H9 (cell line): Measurements from ENCODE around the gene HSPA4. TPM values are rescaled to one million over a fixed set of nuclear protein-coding genes. Genes with fewer than 3 reads are reported as not detected.

Source experiments
- DNase-seq: peaks from one replicate; pipeline ENCODE4 v3.0.0-alpha.2; 2017
- H2AFZ ChIP-seq: one replicate; pipeline ENCODE4 v1.6.1; 2013; ENCODE audit warnings: mild to moderate bottlenecking, low read length, control low read depth, moderate library complexity
- H2AK5ac ChIP-seq: 2 replicates; pipeline ENCODE4 v1.6.1; 2013; ENCODE audit warnings: low read length, control low read depth, mixed read lengths; ENCODE audit not compliant: insufficient read length
- H2BK120ac ChIP-seq: one replicate; pipeline ENCODE4 v1.6.1; 2013; ENCODE audit warnings: low read depth, mild to moderate bottlenecking, low read length, control low read depth, inconsistent platforms; ENCODE audit not compliant: poor library complexity, severe bottlenecking
- H2BK12ac ChIP-seq: 2 replicates; pipeline ENCODE4 v1.6.1; 2013; ENCODE audit warnings: low read length, control low read depth, mixed read lengths, low read depth; ENCODE audit not compliant: insufficient read length
- H2BK15ac ChIP-seq: 2 replicates; pipeline ENCODE4 v1.6.1; 2013; ENCODE audit warnings: low read depth, low read length, control low read depth
- H2BK20ac ChIP-seq: one replicate; pipeline ENCODE4 v1.6.1; 2013; ENCODE audit warnings: low read depth, mild to moderate bottlenecking, low read length, control low read depth, inconsistent platforms; ENCODE audit not compliant: poor library complexity, severe bottlenecking
- H2BK5ac ChIP-seq: 2 replicates; pipeline ENCODE4 v1.6.1; 2013; ENCODE audit warnings: low read length, control low read depth, mixed read lengths; ENCODE audit not compliant: insufficient read length
- H3K14ac ChIP-seq: 2 replicates; pipeline ENCODE4 v1.6.1; 2013; ENCODE audit warnings: low read length, control low read depth; ENCODE audit not compliant: insufficient read depth
- H3K18ac ChIP-seq: 2 replicates; pipeline ENCODE4 v1.6.1; 2013; ENCODE audit warnings: low read depth, mild to moderate bottlenecking, mixed read lengths, low read length, control low read depth; ENCODE audit not compliant: insufficient read length
- H3K23ac ChIP-seq: 2 replicates; pipeline ENCODE4 v1.6.1; 2013; ENCODE audit warnings: low read length, control low read depth, mixed read lengths, low read depth; ENCODE audit not compliant: insufficient read length
- H3K23me2 ChIP-seq: 2 replicates; pipeline ENCODE4 v1.6.1; 2013; ENCODE audit warnings: low read depth, mild to moderate bottlenecking, mixed read lengths, low read length, control low read depth; ENCODE audit not compliant: insufficient read length, poor library complexity, severe bottlenecking
- H3K27ac ChIP-seq: 2 replicates; pipeline ENCODE4 v1.5.1; 2013; ENCODE audit warnings: low read length, control low read depth, mixed read lengths, low read depth; ENCODE audit not compliant: insufficient read length
- H3K27me3 ChIP-seq: 2 replicates; pipeline ENCODE4 v1.6.1; 2013; ENCODE audit warnings: low read length, control low read depth, inconsistent platforms; ENCODE audit not compliant: insufficient read depth
- H3K4ac ChIP-seq: 2 replicates; pipeline ENCODE4 v1.6.1; 2013; ENCODE audit warnings: low read depth, mild to moderate bottlenecking, control low read depth, inconsistent platforms, low read length, moderate library complexity
- H3K4me1 ChIP-seq: 2 replicates; pipeline ENCODE4 v1.6.1; 2013; ENCODE audit warnings: low read length, control low read depth, inconsistent platforms; ENCODE audit not compliant: insufficient read depth
- H3K4me2 ChIP-seq: 2 replicates; pipeline ENCODE4 v1.6.1; 2013; ENCODE audit warnings: low read length, control low read depth, mixed read lengths; ENCODE audit not compliant: insufficient read length, insufficient read depth
- H3K56ac ChIP-seq: 2 replicates; pipeline ENCODE4 v1.6.1; 2013; ENCODE audit warnings: low read depth, mild to moderate bottlenecking, mixed read lengths, low read length, control low read depth; ENCODE audit not compliant: insufficient read length
- H3K79me1 ChIP-seq: 2 replicates; pipeline ENCODE4 v1.6.1; 2013; ENCODE audit warnings: low read depth, mild to moderate bottlenecking, moderate library complexity, low read length, control low read depth, inconsistent platforms; ENCODE audit not compliant: insufficient read depth, poor library complexity, severe bottlenecking
- H3K79me2 ChIP-seq: 2 replicates; pipeline ENCODE4 v1.6.1; 2013; ENCODE audit warnings: low read length, control low read depth, inconsistent platforms; ENCODE audit not compliant: insufficient read depth
- H3K9ac ChIP-seq: 2 replicates; pipeline ENCODE4 v1.6.1; 2013; ENCODE audit warnings: low read length, control low read depth, mixed read lengths; ENCODE audit not compliant: insufficient read length; ENCODE audit errors: extremely low read depth
- H3K9me3 ChIP-seq: one replicate; pipeline ENCODE4 v1.6.1; 2013; ENCODE audit warnings: low read depth, low read length, inconsistent platforms; ENCODE audit not compliant: control insufficient read depth
- H3T11ph ChIP-seq: one replicate; pipeline ENCODE4 v1.6.1; 2013; ENCODE audit warnings: mild to moderate bottlenecking, low read length, control low read depth, inconsistent platforms
- H4K20me1 ChIP-seq: one replicate; pipeline ENCODE4 v1.6.1; 2013; ENCODE audit not compliant: control insufficient read depth, insufficient read length, insufficient read depth
- H4K5ac ChIP-seq: 2 replicates; pipeline ENCODE4 v1.6.1; 2013; ENCODE audit warnings: low read depth, mild to moderate bottlenecking, mixed read lengths, low read length, control low read depth; ENCODE audit not compliant: insufficient read length
- H4K8ac ChIP-seq: replicated peaks from 2 replicates; pipeline ENCODE4 v1.6.1; 2013; ENCODE audit warnings: low read length, control low read depth, mixed read lengths, low read depth; ENCODE audit not compliant: insufficient read length
- H4K91ac ChIP-seq: 2 replicates; pipeline ENCODE4 v1.6.1; 2013; ENCODE audit warnings: low read depth, mild to moderate bottlenecking, moderate library complexity, mixed read lengths, low read length, control low read depth; ENCODE audit not compliant: insufficient read length
- H3K27ac Mint-ChIP-seq, 3 experiments: 2 replicates in 2 of 3; 3 replicates in 1 of 3; pipeline ENCODE4 v1.8.0; 2020 to 2021; ENCODE audit warnings: mixed read lengths in 3 of 3, mild to moderate bottlenecking in 1 of 3, moderate library complexity in 1 of 3
- H3K27me3 Mint-ChIP-seq: 2 replicates; pipeline ENCODE4 v1.8.0; 2021; ENCODE audit warnings: low read depth, mild to moderate bottlenecking, moderate library complexity, mixed read lengths
- H3K36me3 Mint-ChIP-seq, 3 experiments: 2 replicates in 2 of 3; 3 replicates in 1 of 3; pipeline ENCODE4 v1.8.0; 2020 to 2021; ENCODE audit warnings: low read depth in 3 of 3, mixed read lengths in 3 of 3; ENCODE audit not compliant: insufficient read depth in 1 of 3
- H3K4me1 Mint-ChIP-seq, 2 experiments: 2 replicates each; pipeline ENCODE4 v1.8.0; 2020; ENCODE audit warnings: mixed read lengths in 2 of 2
- H3K4me3 Mint-ChIP-seq, 2 experiments: 2 replicates in 1 of 2; 3 replicates in 1 of 2; pipeline ENCODE4 v1.8.0; 2020 to 2021; ENCODE audit warnings: mild to moderate bottlenecking in 2 of 2, mixed read lengths in 2 of 2, moderate library complexity in 1 of 2
- H3K9me3 Mint-ChIP-seq, 2 experiments: 2 replicates in 1 of 2; 3 replicates in 1 of 2; pipeline ENCODE4 v1.8.0; 2020; ENCODE audit warnings: mild to moderate bottlenecking in 2 of 2, mixed read lengths in 2 of 2, moderate library complexity in 1 of 2
- WGBS: extraction: QIAGEN DNeasy Blood & Tissue Kit; methylation state at CpG from one replicate; pipeline ENCODE4 v1.1.7; 2013; ENCODE audit warnings: missing lambda C conversion rate, low lambda C conversion rate, mixed read lengths; ENCODE audit not compliant: insufficient read length; ENCODE audit errors: extremely low coverage; 5-methylcytosine and 5-hydroxymethylcytosine counted together
- total RNA-seq: library from RNA; stranded (reverse); gene quantifications from 2 replicates; pipeline ENCODE4 v1.2.1, GENCODE V29; 2021
- TF ChIP-seq, protein P1 (sequence below): fragments of 200-600 bp; sonication (generic); conservative IDR thresholded peaks from 3 replicates; pipeline ENCODE4 v1.8.0; 2021; ENCODE audit warnings: antibody characterized with exemption, mild to moderate bottlenecking

Gene HSPA4
- total RNA-seq, 1 experiment from 2014 or later = 293 TPM

- Histone ChIP-seq H4K8ac (no peak overlapping the region), H3K23me2 (no peaks in the 10 kb centered on the region), H2AK5ac (peak overlapping the region; percentile 83), H4K20me1 (no peaks in the 10 kb centered on the region), H3K18ac (no peak overlapping the region), H3K27me3 (no peaks in the 10 kb centered on the region), H3K9ac (no peak overlapping the region), H3T11ph (no peak overlapping the region), H2BK12ac (no peak overlapping the region), H3K4me1 (no peaks in the 10 kb centered on the region), H3K23ac (no peak overlapping the region), H2BK5ac (no peak overlapping the region), H3K4me2 (no peak overlapping the region), H3K79me1 (no peaks in the 10 kb centered on the region), H3K79me2 (no peaks in the 10 kb centered on the region), H3K27ac (no peak overlapping the region), H3K4ac (no peak overlapping the region), H4K5ac (no peak overlapping the region), H2BK20ac (no peak overlapping the region), H2BK15ac (no peak overlapping the region), H3K9me3 (no peaks in the 10 kb centered on the region), H2AFZ (no peak overlapping the region), H2BK120ac (no peak overlapping the region), H3K56ac (no peak overlapping the region), H4K91ac (no peak overlapping the region), H3K14ac (no peak overlapping the region)
- no peak overlapping the region; a peak in 1 of 7 replicates for H3K27ac Mint-ChIP-seq
- H3K36me3 Mint-ChIP-seq = peaks cover 10 to 28% (median 22%) of the 10 kb centered on the region in 3 experiments
- peaks cover 11% of the 10 kb centered on the region for H3K27me3 Mint-ChIP-seq
- TF ChIP-seq, protein P1, sequence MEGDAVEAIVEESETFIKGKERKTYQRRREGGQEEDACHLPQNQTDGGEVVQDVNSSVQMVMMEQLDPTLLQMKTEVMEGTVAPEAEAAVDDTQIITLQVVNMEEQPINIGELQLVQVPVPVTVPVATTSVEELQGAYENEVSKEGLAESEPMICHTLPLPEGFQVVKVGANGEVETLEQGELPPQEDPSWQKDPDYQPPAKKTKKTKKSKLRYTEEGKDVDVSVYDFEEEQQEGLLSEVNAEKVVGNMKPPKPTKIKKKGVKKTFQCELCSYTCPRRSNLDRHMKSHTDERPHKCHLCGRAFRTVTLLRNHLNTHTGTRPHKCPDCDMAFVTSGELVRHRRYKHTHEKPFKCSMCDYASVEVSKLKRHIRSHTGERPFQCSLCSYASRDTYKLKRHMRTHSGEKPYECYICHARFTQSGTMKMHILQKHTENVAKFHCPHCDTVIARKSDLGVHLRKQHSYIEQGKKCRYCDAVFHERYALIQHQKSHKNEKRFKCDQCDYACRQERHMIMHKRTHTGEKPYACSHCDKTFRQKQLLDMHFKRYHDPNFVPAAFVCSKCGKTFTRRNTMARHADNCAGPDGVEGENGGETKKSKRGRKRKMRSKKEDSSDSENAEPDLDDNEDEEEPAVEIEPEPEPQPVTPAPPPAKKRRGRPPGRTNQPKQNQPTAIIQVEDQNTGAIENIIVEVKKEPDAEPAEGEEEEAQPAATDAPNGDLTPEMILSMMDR = no peak
- DNase-seq = no peak
- no peak overlapping the region for H3K4me3 Mint-ChIP-seq
- H3K4me1 Mint-ChIP-seq = peaks cover 7 to 10% of the 10 kb centered on the region in 2 experiments
- WGBS = no CpG with 5 or more reads among the region's 6 CpGs
- peaks cover 4 to 11% of the 10 kb centered on the region in 2 experiments; a peak in 3 of 5 replicates for H3K9me3 Mint-ChIP-seq
These were observed 58.1 kb downstream of the HSPA4 start for GRCh38 chr5:133109655-133110483.
